Prostate gland (tissue), 2 donors: ENCODE measurements around the gene COL13A1. TPM values are rescaled to one million over a fixed set of nuclear protein-coding genes. Genes with fewer than 3 reads are reported as not detected.

Experiments
- DNase-seq: peaks from one replicate; pipeline ENCODE4 v3.0.0-alpha.2; 2019; ENCODE audit warnings: low spot score
- H3K27ac ChIP-seq, 2 donors: fragments of 200-600 bp; sonication (generic); 2 replicates each; pipeline ENCODE4 v1.5.1; 2017 to 2019
- H3K27me3 ChIP-seq: fragments of 200-600 bp; sonication (generic); replicated peaks from 2 replicates; pipeline ENCODE4 v1.5.1; 2019; ENCODE audit not compliant: insufficient read depth
- H3K36me3 ChIP-seq, 2 donors: fragments of 200-600 bp; sonication (generic); 1 replicate in 1 of 2; 2 replicates in 1 of 2; pipeline versions ENCODE4 v1.5.1 to v1.8.1; 2017 to 2019
- H3K4me1 ChIP-seq: fragments of 200-600 bp; sonication (generic); replicated peaks from 2 replicates; pipeline ENCODE4 v1.5.1; 2019
- H3K4me3 ChIP-seq, 2 donors: fragments of 200-600 bp; sonication (generic); 2 replicates each; pipeline ENCODE4 v1.5.1; 2017 to 2019
- H3K9me3 ChIP-seq: fragments of 200-600 bp; sonication (generic); 2 replicates; pipeline ENCODE4 v1.5.1; 2017
- CTCF ChIP-seq, 4 experiments: fragments of 200-600 bp in 2 of 4; fragments of 450-650 bp in 2 of 4; sonication (generic) in 2 of 4; IDR thresholded peaks; 1 replicate in 3 of 4; 2 replicates in 1 of 4; pipeline ENCODE4 v1.5.1; 2016 to 2019; ENCODE audit warnings: antibody characterized with exemption in 4 of 4, mild to moderate bottlenecking in 2 of 4, moderate library complexity in 2 of 4
- POLR2A ChIP-seq: fragments of 450-650 bp; IDR thresholded peaks from one replicate; pipeline ENCODE4 v1.6.1; 2016; ENCODE audit warnings: antibody characterized with exemption, mild to moderate bottlenecking
- POLR2AphosphoS5 ChIP-seq: sonication (generic); formaldehyde crosslinking; IDR thresholded peaks from one replicate; pipeline ENCODE4 v1.6.1; 2017; ENCODE audit warnings: antibody characterized with exemption
- WGBS: methylation state at CpG from one replicate; pipeline ENCODE4 v1.1.5; 2018; 5-methylcytosine and 5-hydroxymethylcytosine counted together
- intact Hi-C: fragments of 100-400 bp; cut with DNase I; formaldehyde crosslinking; loops from one replicate; pipeline ENCODE4 v1.14.2; 2022
- total RNA-seq, 2 donors: library from RNA; depleted of rRNA; stranded (reverse); fragments of >200 nt; gene quantifications; one replicate each; pipeline ENCODE4 v1.1.0, GENCODE V29; 2016

The COL13A1 gene
- total RNA-seq, 2 donors from 2014 or later, result 2.1 to 3.0 TPM

GRCh38 chr10:69944761-69945160, 143.1 kb downstream of the COL13A1 start:
- H3K36me3 ChIP-seq, result no peaks in the 10 kb centered on the region
- intact Hi-C loops, result no loop called here
- WGBS, result 75% methylated on average over 9 of the region's 10 CpGs
- no peak overlapping the region for H3K27ac ChIP-seq
- TF ChIP-seq CTCF (IDR thresholded peaks at IDR 0.05) (no peak), POLR2A (no peak), POLR2AphosphoS5 (no peak)
- no peak overlapping the region for H3K4me3 ChIP-seq
- no peaks in the 10 kb centered on the region for H3K4me1 ChIP-seq
- DNase-seq, result no peak
- H3K9me3 ChIP-seq, result no peaks in the 10 kb centered on the region
- H3K27me3 ChIP-seq, result no peaks in the 10 kb centered on the region

GRCh38 chr10:69948261-69948660, 146.6 kb downstream of the COL13A1 start:
- H3K4me3 ChIP-seq, result no peak overlapping the region
- H3K9me3 ChIP-seq, result no peaks in the 10 kb centered on the region
- no peaks in the 10 kb centered on the region for H3K4me1 ChIP-seq
- no peak overlapping the region for H3K27ac ChIP-seq
- intact Hi-C loops, result no loop called here
- H3K36me3 ChIP-seq, result no peaks in the 10 kb centered on the region
- TF ChIP-seq POLR2A (no peak), POLR2AphosphoS5 (no peak), CTCF (IDR thresholded peaks at IDR 0.05) (no peak)
- WGBS, result 51% methylated on average over 4 of the region's 4 CpGs
- no peak for DNase-seq
- H3K27me3 ChIP-seq, result no peaks in the 10 kb centered on the region

GRCh38 chr10:69949770-69950169, 148.1 kb downstream of the COL13A1 start:
- intact Hi-C loops, result no loop called here
- H3K4me3 ChIP-seq, result no peak overlapping the region
- TF ChIP-seq POLR2A, result no peak
- TF ChIP-seq POLR2AphosphoS5, result no peak
- TF ChIP-seq CTCF (IDR thresholded peaks at IDR 0.05), result no peak
- no peaks in the 10 kb centered on the region for H3K27me3 ChIP-seq
- H3K36me3 ChIP-seq, result no peaks in the 10 kb centered on the region
- WGBS, result 85% methylated on average over 8 of the region's 8 CpGs
- no peak overlapping the region for H3K27ac ChIP-seq
- no peak for DNase-seq
- H3K9me3 ChIP-seq, result no peaks in the 10 kb centered on the region
- no peaks in the 10 kb centered on the region for H3K4me1 ChIP-seq

- DNase-seq, result no peak
- no peak overlapping the region for H3K4me3 ChIP-seq
- TF ChIP-seq CTCF (IDR thresholded peaks at IDR 0.05), result no peak
- TF ChIP-seq POLR2AphosphoS5, result no peak
- no peak for TF ChIP-seq POLR2A
- H3K36me3 ChIP-seq, result no peaks in the 10 kb centered on the region
- H3K9me3 ChIP-seq, result no peaks in the 10 kb centered on the region
- H3K27me3 ChIP-seq, result no peaks in the 10 kb centered on the region
- no peak overlapping the region for H3K27ac ChIP-seq
- WGBS, result 96% methylated on average over 3 of the region's 3 CpGs
- no peaks in the 10 kb centered on the region for H3K4me1 ChIP-seq
- intact Hi-C loops, result no loop called here
Observed at GRCh38 chr10:69951658-69952057, 150.0 kb downstream of the COL13A1 start.

GRCh38 chr10:69952069-69952800, 150.5 kb downstream of the COL13A1 start:
- DNase-seq, result no peak
- H3K36me3 ChIP-seq, result no peaks in the 10 kb centered on the region
- H3K27me3 ChIP-seq, result no peaks in the 10 kb centered on the region
- no peak overlapping the region for H3K27ac ChIP-seq
- H3K4me1 ChIP-seq, result no peaks in the 10 kb centered on the region
- TF ChIP-seq CTCF (IDR thresholded peaks at IDR 0.05) (no peak), POLR2AphosphoS5 (no peak), POLR2A (no peak)
- H3K4me3 ChIP-seq, result no peak overlapping the region
- H3K9me3 ChIP-seq, result no peaks in the 10 kb centered on the region
- intact Hi-C loops, result no loop called here
- 50% methylated on average over 6 of the region's 6 CpGs for WGBS
